Fibroblast of villous mesenchyme (primary cell): ENCODE results near the gene GABBR1. TPM values are rescaled to one million over a fixed set of nuclear protein-coding genes. Genes with fewer than 3 reads are reported as not detected.

Experiments
- DNase-seq: peaks from one replicate; pipeline ENCODE4 v3.0.0-alpha.2; 2010; ENCODE audit warnings: low read depth
- H3K4me3 ChIP-seq: 2 replicates; pipeline ENCODE4 v1.5.1; 2011; ENCODE audit warnings: low read depth, mild to moderate bottlenecking, low read length
- CTCF ChIP-seq: IDR thresholded peaks from 2 replicates; pipeline ENCODE4 v1.5.1; 2012; ENCODE audit warnings: low read depth, mild to moderate bottlenecking, low read length; ENCODE audit not compliant: insufficient read depth
- total RNA-seq: library from RNA; depleted of rRNA; stranded (reverse); fragments of >200 nt; gene quantifications from 2 replicates; pipeline ENCODE4 v1.2.3, GENCODE V29; 2012

The GABBR1 gene
- total RNA-seq, 1 donor = 12.5 TPM

GRCh38 chr6:29603930-29604329 is 29.1 kb downstream of the GABBR1 start:
- H3K4me3 ChIP-seq = no peak overlapping the region
- no peak for TF ChIP-seq CTCF
- no peak for DNase-seq

- H3K4me3 ChIP-seq = no peak overlapping the region
- TF ChIP-seq CTCF = no peak
- DNase-seq = no peak
Measured at GRCh38 chr6:29603456-29603855, 29.5 kb downstream of the GABBR1 start.

GRCh38 chr6:29602564-29603361 is 30.2 kb downstream of the GABBR1 start:
- peak; percentile 22 for TF ChIP-seq CTCF
- DNase-seq = peak; percentile 28
- H3K4me3 ChIP-seq = no peak overlapping the region

GRCh38 chr6:29598172-29598747 is 34.7 kb downstream of the GABBR1 start:
- no peak for TF ChIP-seq CTCF
- H3K4me3 ChIP-seq = no peak overlapping the region
- DNase-seq = no peak

GRCh38 chr6:29597184-29597583 is 35.8 kb downstream of the GABBR1 start:
- DNase-seq = no peak
- no peak for TF ChIP-seq CTCF
- no peak overlapping the region for H3K4me3 ChIP-seq

GRCh38 chr6:29596381-29596900 is 36.5 kb downstream of the GABBR1 start:
- H3K4me3 ChIP-seq = no peak overlapping the region
- no peak for TF ChIP-seq CTCF
- no peak for DNase-seq
